ENCODE results near the gene NT5C1B. TPM values are rescaled to one million over a fixed set of nuclear protein-coding genes. Genes with fewer than 3 reads are reported as not detected.

NT5C1B gene
- total and polyA plus RNA-seq, 10 of the 15 experiments (the other 5 are each of a cell fraction or from before 2014, with no cell fraction given) = 0.40 to 0.44 TPM; not detected in 8

DNA sequence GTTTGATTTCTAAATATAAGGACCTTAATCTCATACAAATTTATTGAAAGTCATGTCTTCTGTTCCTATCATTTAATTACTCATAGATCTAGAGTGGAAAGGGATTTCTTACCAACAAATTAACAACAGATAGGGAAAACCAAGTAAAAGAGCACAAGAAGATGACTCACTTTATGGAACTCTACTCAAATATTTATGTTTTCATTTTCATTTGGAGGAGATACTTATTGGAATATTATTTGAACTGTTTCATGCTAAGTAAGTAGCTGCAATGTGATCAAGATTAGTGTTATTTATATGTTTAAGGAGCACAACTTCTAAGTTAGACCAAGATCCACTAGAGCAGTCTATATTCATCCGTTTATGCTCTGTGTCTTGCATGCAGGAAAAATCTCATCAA, 1.3 kb downstream of the NT5C1B start:
- BruUV-seq (replicated peaks) = no TSS peak
- ChIA-PET POLR2A (no interaction called here), RAD21 (ENCODE audit: unreplicated experiment) (no interaction called here), SMC1A (ENCODE audit: uncharacterized antibody, unreplicated experiment) (no interaction called here), CTCF (no interaction called here)
- Histone ChIP-seq H3K27ac (ENCODE audit: control insufficient read depth, insufficient read depth) (no peak overlapping the region), H4K20me1 (ENCODE audit: control insufficient read depth, insufficient read depth) (no peaks in the 10 kb centered on the region), H3K27me3 (replicated peaks in 1 of 2; ENCODE audit: control insufficient read depth in 2 of 2, insufficient read depth in 2 of 2, low read length in 1 of 2) (no peaks in the 10 kb centered on the region), H2AFZ (ENCODE audit: control insufficient read depth, low read depth, low read length) (no peak overlapping the region), H3K79me2 (ENCODE audit: control insufficient read depth, insufficient read depth, low read length) (no peaks in the 10 kb centered on the region), H3K4me1 (ENCODE audit: control insufficient read depth, insufficient read depth, low read length) (no peaks in the 10 kb centered on the region), H3K4me2 (ENCODE audit: control insufficient read depth, insufficient read depth) (no peak overlapping the region), H3K9ac (ENCODE audit: control insufficient read depth, insufficient read depth, low read length) (no peak overlapping the region), H3K9me3 (replicated peaks; ENCODE audit: control insufficient read depth, insufficient read depth, low read length) (no peaks in the 10 kb centered on the region), H3K36me3 (ENCODE audit: control insufficient read depth in 2 of 2, insufficient read depth in 2 of 2, low read length in 1 of 2) (no peaks in the 10 kb centered on the region), H3K4me3 (no peak overlapping the region)
- no peak for ATAC-seq
- no peak for FAIRE-seq
- DNase-seq (ENCODE audit: low read depth, low spot score) = no peak
- intact Hi-C loops (cut with micrococcal nuclease; ENCODE audit: unreplicated experiment) = no loop called here
- WGBS (ENCODE audit: insufficient coverage, insufficient replicate concordance, low lambda C conversion rate, missing lambda C conversion rate) = 0% methylated on average over 1 of the region's 1 CpG
- in situ Hi-C loops (cut with MboI) = no loop called here
- TF ChIP-seq CBFB (IDR thresholded peaks at IDR 0.05; ENCODE audit: low read depth) (no peak), TAF1 (IDR thresholded peaks at IDR 0.05; ENCODE audit: borderline replicate concordance, low read depth, low read length) (no peak), RFX5 (IDR thresholded peaks at IDR 0.05; ENCODE audit: low read depth, low read length) (no peak), ZNF274 (IDR thresholded peaks at IDR 0.05; ENCODE audit: insufficient read depth, insufficient read length) (no peak), HCFC1 (IDR thresholded peaks at IDR 0.05; ENCODE audit: low read length) (no peak), YBX1 (IDR thresholded peaks at IDR 0.05) (no peak), NR2C1 (IDR thresholded peaks at IDR 0.05) (no peak), TARDBP (IDR thresholded peaks at IDR 0.05; ENCODE audit: borderline replicate concordance) (no peak), BMI1 (IDR thresholded peaks at IDR 0.05; ENCODE audit: borderline replicate concordance) (no peak), SREBF2 (IDR thresholded peaks at IDR 0.05; ENCODE audit: low read length) (no peak)
- TF ChIP-seq, protein P1, sequence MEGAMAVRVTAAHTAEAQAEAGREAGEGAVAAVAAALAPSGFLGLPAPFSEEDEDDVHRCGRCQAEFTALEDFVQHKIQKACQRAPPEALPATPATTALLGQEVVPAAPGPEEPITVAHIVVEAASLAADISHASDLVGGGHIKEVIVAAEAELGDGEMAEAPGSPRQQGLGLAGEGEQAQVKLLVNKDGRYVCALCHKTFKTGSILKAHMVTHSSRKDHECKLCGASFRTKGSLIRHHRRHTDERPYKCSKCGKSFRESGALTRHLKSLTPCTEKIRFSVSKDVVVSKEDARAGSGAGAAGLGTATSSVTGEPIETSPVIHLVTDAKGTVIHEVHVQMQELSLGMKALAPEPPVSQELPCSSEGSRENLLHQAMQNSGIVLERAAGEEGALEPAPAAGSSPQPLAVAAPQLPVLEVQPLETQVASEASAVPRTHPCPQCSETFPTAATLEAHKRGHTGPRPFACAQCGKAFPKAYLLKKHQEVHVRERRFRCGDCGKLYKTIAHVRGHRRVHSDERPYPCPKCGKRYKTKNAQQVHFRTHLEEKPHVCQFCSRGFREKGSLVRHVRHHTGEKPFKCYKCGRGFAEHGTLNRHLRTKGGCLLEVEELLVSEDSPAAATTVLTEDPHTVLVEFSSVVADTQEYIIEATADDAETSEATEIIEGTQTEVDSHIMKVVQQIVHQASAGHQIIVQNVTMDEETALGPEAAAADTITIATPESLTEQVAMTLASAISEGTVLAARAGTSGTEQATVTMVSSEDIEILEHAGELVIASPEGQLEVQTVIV (IDR thresholded peaks at IDR 0.05; ENCODE audit: borderline replicate concordance, partially characterized antibody) = no peak
- TF ChIP-seq, protein P2, sequence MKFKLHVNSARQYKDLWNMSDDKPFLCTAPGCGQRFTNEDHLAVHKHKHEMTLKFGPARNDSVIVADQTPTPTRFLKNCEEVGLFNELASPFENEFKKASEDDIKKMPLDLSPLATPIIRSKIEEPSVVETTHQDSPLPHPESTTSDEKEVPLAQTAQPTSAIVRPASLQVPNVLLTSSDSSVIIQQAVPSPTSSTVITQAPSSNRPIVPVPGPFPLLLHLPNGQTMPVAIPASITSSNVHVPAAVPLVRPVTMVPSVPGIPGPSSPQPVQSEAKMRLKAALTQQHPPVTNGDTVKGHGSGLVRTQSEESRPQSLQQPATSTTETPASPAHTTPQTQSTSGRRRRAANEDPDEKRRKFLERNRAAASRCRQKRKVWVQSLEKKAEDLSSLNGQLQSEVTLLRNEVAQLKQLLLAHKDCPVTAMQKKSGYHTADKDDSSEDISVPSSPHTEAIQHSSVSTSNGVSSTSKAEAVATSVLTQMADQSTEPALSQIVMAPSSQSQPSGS (IDR thresholded peaks at IDR 0.05; ENCODE audit: low read length) = no peak
- TF ChIP-seq, protein P3, sequence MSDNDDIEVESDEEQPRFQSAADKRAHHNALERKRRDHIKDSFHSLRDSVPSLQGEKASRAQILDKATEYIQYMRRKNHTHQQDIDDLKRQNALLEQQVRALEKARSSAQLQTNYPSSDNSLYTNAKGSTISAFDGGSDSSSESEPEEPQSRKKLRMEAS (IDR thresholded peaks at IDR 0.05; ENCODE audit: low read depth, low read length) = no peak
- TF ChIP-seq, protein P4, sequence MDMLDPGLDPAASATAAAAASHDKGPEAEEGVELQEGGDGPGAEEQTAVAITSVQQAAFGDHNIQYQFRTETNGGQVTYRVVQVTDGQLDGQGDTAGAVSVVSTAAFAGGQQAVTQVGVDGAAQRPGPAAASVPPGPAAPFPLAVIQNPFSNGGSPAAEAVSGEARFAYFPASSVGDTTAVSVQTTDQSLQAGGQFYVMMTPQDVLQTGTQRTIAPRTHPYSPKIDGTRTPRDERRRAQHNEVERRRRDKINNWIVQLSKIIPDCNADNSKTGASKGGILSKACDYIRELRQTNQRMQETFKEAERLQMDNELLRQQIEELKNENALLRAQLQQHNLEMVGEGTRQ (IDR thresholded peaks at IDR 0.05; ENCODE audit: borderline replicate concordance, low read depth, low read length) = no peak
- TF ChIP-seq, protein P5, sequence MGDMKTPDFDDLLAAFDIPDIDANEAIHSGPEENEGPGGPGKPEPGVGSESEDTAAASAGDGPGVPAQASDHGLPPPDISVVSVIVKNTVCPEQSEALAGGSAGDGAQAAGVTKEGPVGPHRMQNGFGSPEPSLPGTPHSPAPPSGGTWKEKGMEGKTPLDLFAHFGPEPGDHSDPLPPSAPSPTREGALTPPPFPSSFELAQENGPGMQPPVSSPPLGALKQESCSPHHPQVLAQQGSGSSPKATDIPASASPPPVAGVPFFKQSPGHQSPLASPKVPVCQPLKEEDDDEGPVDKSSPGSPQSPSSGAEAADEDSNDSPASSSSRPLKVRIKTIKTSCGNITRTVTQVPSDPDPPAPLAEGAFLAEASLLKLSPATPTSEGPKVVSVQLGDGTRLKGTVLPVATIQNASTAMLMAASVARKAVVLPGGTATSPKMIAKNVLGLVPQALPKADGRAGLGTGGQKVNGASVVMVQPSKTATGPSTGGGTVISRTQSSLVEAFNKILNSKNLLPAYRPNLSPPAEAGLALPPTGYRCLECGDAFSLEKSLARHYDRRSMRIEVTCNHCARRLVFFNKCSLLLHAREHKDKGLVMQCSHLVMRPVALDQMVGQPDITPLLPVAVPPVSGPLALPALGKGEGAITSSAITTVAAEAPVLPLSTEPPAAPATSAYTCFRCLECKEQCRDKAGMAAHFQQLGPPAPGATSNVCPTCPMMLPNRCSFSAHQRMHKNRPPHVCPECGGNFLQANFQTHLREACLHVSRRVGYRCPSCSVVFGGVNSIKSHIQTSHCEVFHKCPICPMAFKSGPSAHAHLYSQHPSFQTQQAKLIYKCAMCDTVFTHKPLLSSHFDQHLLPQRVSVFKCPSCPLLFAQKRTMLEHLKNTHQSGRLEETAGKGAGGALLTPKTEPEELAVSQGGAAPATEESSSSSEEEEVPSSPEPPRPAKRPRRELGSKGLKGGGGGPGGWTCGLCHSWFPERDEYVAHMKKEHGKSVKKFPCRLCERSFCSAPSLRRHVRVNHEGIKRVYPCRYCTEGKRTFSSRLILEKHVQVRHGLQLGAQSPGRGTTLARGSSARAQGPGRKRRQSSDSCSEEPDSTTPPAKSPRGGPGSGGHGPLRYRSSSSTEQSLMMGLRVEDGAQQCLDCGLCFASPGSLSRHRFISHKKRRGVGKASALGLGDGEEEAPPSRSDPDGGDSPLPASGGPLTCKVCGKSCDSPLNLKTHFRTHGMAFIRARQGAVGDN (IDR thresholded peaks at IDR 0.05) = no peak
- TF ChIP-seq, protein P6, sequence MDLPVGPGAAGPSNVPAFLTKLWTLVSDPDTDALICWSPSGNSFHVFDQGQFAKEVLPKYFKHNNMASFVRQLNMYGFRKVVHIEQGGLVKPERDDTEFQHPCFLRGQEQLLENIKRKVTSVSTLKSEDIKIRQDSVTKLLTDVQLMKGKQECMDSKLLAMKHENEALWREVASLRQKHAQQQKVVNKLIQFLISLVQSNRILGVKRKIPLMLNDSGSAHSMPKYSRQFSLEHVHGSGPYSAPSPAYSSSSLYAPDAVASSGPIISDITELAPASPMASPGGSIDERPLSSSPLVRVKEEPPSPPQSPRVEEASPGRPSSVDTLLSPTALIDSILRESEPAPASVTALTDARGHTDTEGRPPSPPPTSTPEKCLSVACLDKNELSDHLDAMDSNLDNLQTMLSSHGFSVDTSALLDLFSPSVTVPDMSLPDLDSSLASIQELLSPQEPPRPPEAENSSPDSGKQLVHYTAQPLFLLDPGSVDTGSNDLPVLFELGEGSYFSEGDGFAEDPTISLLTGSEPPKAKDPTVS (IDR thresholded peaks at IDR 0.05; ENCODE audit: low read depth, low read length) = no peak

Data from GM12878 (cell line).